GM18498 (cell line): ENCODE data around the gene TRAM1L1.

Experiments used
- ATAC-seq: cut with Tn5 transposase; IDR thresholded peaks from one replicate; pipeline ENCODE4 v1.9.1; 2021; ENCODE audit warnings: mild to moderate bottlenecking, moderate library complexity; ENCODE audit not compliant: unreplicated experiment

Gene TRAM1L1

GRCh38 chr4:117084866-117085701, at the start of gene TRAM1L1:
TRAM1L1 (minus strand) TSS chr4:117085576; CDS start chr4:117085393, 183 bp downstream.
- ATAC-seq = peak; percentile 85

- peak; percentile 58 for ATAC-seq
Measured at GRCh38 chr4:117134386-117134785, 49.0 kb upstream of the TRAM1L1 start.

- ATAC-seq = no peak
Measured at GRCh38 chr4:117096886-117097285, 11.5 kb upstream of the TRAM1L1 start.

GRCh38 chr4:117096462-117096861, 11.1 kb upstream of the TRAM1L1 start:
- ATAC-seq = no peak

- no peak for ATAC-seq
Measured at GRCh38 chr4:117093571-117093970, 8.2 kb upstream of the TRAM1L1 start.

GRCh38 chr4:117077760-117078159, 7.6 kb downstream of the TRAM1L1 start:
- ATAC-seq = no peak

GRCh38 chr4:117068120-117068519, 17.3 kb downstream of the TRAM1L1 start:
- ATAC-seq = no peak

- no peak for ATAC-seq
Measured at GRCh38 chr4:117063961-117064696, 21.2 kb downstream of the TRAM1L1 start.

GRCh38 chr4:117042962-117043361, 42.4 kb downstream of the TRAM1L1 start:
- ATAC-seq = no peak
